Activated gamma-delta T cell treated with Interleukin-2 at 50 U/mL for 16 hours (primary cell): ENCODE data around the gene CMIP.
"Not testable (repeated sequence)": the region's sequence is repeated elsewhere in the genome, so short reads cannot be mapped to it uniquely, and the experiment has no call there.

Source experiments
- DNase-seq: peaks from one replicate; pipeline ENCODE4 v3.0.0-alpha.2; 2020

Gene CMIP

GRCh38 chr16:81422153-81422552 is 22.5 kb upstream of the CMIP start:
- not testable (repeated sequence) for DNase-seq

- no peak for DNase-seq
Observed at GRCh38 chr16:81424771-81425170, 19.8 kb upstream of the CMIP start.

- DNase-seq: no peak
Observed at GRCh38 chr16:81427219-81427618, 17.4 kb upstream of the CMIP start.

- DNase-seq: no peak
Observed at GRCh38 chr16:81429045-81429521, 15.5 kb upstream of the CMIP start.

GRCh38 chr16:81431554-81432353 is 12.9 kb upstream of the CMIP start:
- DNase-seq: no peak

GRCh38 chr16:81432937-81433557 is 11.6 kb upstream of the CMIP start:
- DNase-seq: no peak

- DNase-seq: no peak
Observed at GRCh38 chr16:81435103-81435502, 9.5 kb upstream of the CMIP start.

- DNase-seq: no peak
Observed at GRCh38 chr16:81435567-81435966, 9.0 kb upstream of the CMIP start.

GRCh38 chr16:81436386-81436785 is 8.2 kb upstream of the CMIP start:
- no peak for DNase-seq

- DNase-seq: no peak
Observed at GRCh38 chr16:81437865-81438264, 6.7 kb upstream of the CMIP start.

- no peak for DNase-seq
Observed at GRCh38 chr16:81440888-81441761, 3.5 kb upstream of the CMIP start.

GRCh38 chr16:81442220-81442915 is 2.2 kb upstream of the CMIP start:
- DNase-seq: peak; percentile 22

- no peak for DNase-seq
Observed at GRCh38 chr16:81442916-81443687, 1.5 kb upstream of the CMIP start.

- peak; percentile 26 for DNase-seq
Observed at GRCh38 chr16:81443688-81444447, 740 bp upstream of the CMIP start.

GRCh38 chr16:81445143-81445961 is 744 bp downstream of the CMIP start:
- peak; percentile 42 for DNase-seq

- peak; percentile 28 for DNase-seq
Observed at GRCh38 chr16:81445966-81446906, 1.6 kb downstream of the CMIP start.

GRCh38 chr16:81446907-81447268 is 2.3 kb downstream of the CMIP start:
- no peak for DNase-seq

- no peak for DNase-seq
Observed at GRCh38 chr16:81447383-81448101, 2.9 kb downstream of the CMIP start.
